Motor neuron (in vitro differentiated cells): ENCODE measurements around the gene NSUN3. TPM values are rescaled to one million over a fixed set of nuclear protein-coding genes. Genes with fewer than 3 reads are reported as not detected.
"Not testable (repeated sequence)": the region's sequence is repeated elsewhere in the genome, so short reads cannot be mapped to it uniquely, and the experiment has no call there.

Experiments used
- ATAC-seq, 8 experiments: fragments of 200-7000 bp; cut with Tn5 transposase; replicated peaks in 6 of 8; 2 replicates each; pipeline ENCODE4 v1.8.0; 2021; ENCODE audit warnings: mild to moderate bottlenecking in 8 of 8, moderate library complexity in 8 of 8
- H3K27ac ChIP-seq, 2 donors: fragments of 250-450 bp; sonication (Bioruptor Pico); 2 replicates each; pipeline ENCODE4 v1.9.0; 2021; ENCODE audit warnings: antibody characterized with exemption in 2 of 2, mild to moderate bottlenecking in 2 of 2, moderate library complexity in 1 of 2
- H3K4me1 ChIP-seq, 2 donors: fragments of 250-450 bp; sonication (Bioruptor Pico); replicated peaks in 1 of 2; 2 replicates each; pipeline ENCODE4 v1.6.1; 2021; ENCODE audit warnings: antibody characterized with exemption in 2 of 2, mild to moderate bottlenecking in 2 of 2, moderate library complexity in 1 of 2
- H3K4me3 ChIP-seq, 5 donors: fragments of 250-450 bp; sonication (Bioruptor Pico); 2 replicates each; pipeline ENCODE4 v1.9.0; 2021; ENCODE audit warnings: antibody characterized with exemption in 5 of 5, mild to moderate bottlenecking in 5 of 5, moderate library complexity in 4 of 5
- WGBS, 10 experiments: fragments of 450-650 bp; shearing (Covaris generic); methylation state at CpG; one replicate each; pipeline ENCODE4 v1.0.0; 2022; 5-methylcytosine and 5-hydroxymethylcytosine counted together
- in situ Hi-C, 9 experiments: fragments of 400-800 bp; cut with MboI; loops; one replicate each; pipeline ENCODE4 v1.15.0; 2021; ENCODE audit warnings: low sequenced_read_pairs in 9 of 9, low pct_unique_long_range_greater_than_20kb in 2 of 9; ENCODE audit not compliant: unreplicated experiment in 9 of 9
- total RNA-seq, 8 experiments: library from RNA; unstranded; fragments of 300-600 nt; gene quantifications; 2 replicates each; pipeline versions ENCODE4 v1.2.3 to v1.2.4, GENCODE V29; 2022

NSUN3 gene
- 10 to 100 TPM in 7 of 8 experiments, 1 to 10 TPM in 1; 9.1 to 20.7 (median 13.7) TPM for total RNA-seq

DNA sequence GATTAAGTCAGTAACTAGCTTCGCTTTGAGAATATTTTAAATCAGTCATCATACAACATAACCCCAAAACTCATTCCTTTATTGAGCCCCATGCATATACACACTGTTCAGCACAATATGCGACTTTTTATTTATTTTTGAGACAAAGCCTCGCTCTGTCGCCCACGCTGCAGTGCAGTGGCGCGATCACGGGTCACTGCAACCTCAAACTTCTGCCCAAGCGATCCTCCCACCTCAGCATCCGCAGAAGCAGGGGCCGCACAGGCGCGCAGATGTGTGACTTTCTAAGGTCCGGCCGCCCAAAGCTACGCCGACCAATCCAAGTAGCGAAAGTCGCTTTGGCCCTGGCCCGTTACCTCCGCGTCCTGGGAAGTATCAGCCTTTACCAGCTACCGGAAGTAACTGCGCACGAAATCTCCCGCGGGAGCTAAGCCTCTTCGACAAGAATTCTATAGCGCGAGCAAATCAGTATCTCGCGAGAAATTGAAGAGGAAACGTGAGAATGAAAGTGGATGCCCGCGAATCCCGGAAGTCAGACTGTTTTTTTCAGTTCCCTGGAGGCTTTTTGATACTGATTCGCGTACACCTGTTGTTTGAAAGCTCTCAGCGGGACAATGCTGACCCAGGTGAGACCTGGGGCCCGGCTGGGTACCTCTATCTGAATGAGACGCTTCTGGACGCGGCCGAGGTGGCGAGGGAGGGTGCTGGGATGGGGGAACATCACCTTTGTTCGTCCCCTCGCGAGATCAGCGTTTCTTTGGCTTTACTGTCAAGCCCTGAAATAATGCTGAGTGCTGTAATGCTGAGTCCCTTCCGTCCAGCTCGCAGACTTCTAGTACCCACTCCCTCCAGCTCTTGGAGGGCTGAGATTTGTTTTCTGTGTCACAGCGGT, at the start of gene NSUN3, which contains the start of gene DHFR2:
Gene NSUN3 (plus strand): TSS at position 549 of the 892 bp plus-strand sequence. CDS start 66 bp downstream, at position 615.
Gene DHFR2 (minus strand): TSS at position 404 of the 892 bp plus-strand sequence. CDS start 1,405 bp downstream, outside the sequence.
- WGBS, 10 experiments = 0 to 3% (median 0%) methylated on average over 1 to 27 of the region's 52 CpGs
- in situ Hi-C loops = loop anchor here in 1 of 9 experiments (10.0 kb wide), 1 partner anchor 58 kb away; no protein-coding TSS in a partner anchor

DNA sequence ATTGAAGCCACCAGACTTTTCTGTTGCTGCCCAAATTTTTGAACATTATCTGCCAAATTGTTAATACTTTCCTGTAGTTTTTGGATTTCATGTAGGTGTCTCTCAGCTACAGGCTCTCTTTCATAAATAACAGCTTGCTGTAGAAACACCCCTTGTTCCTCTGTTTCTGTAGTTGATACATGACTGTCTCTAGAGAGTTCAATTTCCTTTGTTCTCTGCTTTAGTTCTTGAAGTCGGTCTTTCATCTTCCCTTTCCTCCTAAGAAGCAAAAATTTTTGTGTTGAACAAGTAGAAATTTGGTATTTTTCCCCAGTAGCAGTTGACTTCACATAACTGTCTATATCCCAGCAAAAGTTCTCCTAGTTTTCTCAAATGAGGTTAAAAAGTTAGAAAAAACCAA, 47.8 kb upstream of the NSUN3 start:
- in situ Hi-C loops = no loop called here
- WGBS, 10 experiments = 43 to 100% (median 88%) methylated on average over 1 of the region's 1 CpG; no CpG with 5 or more reads in 1 of the 10 experiments
- H3K27ac ChIP-seq = no peak overlapping the region
- H3K4me3 ChIP-seq = no peak overlapping the region
- no peaks in the 10 kb centered on the region for H3K4me1 ChIP-seq
- ATAC-seq = no peak

More for the DNA sequence above, at the start of gene NSUN3, which contains the start of gene DHFR2:
- Histone ChIP-seq H3K4me3 (peak within 1 kb of the TSS; percentile 63 to 97 (median 92)), H3K27ac (peak within 1 kb of the TSS; percentile 96 to 99), H3K4me1 (peaks cover 4 to 11% of the 10 kb centered on the region in 2 donors)
- ATAC-seq = peak; percentile 91 to 97 (median 96)

DNA sequence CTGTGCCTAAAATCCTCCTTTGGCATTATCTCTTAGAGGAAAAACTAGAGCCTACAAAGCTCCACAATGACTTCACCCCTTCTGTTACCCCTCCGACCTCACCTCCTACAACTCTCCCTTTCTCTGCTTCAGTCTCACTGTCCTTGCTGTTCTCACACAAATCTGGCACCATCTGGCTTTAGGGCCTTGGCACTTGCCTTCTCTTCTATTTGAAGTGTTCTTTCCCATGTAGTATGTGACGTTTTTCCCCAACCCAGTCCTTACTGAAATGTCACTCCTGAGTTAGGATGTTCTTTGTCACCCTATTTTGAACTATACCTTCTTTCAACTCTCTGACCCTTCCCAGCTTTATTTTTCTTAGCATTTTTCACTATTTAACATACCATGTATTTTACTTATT, 43.2 kb upstream of the NSUN3 start:
- no peaks in the 10 kb centered on the region for H3K4me1 ChIP-seq
- in situ Hi-C loops = no loop called here
- no peak overlapping the region for H3K27ac ChIP-seq
- no peak for ATAC-seq
- 51 to 100% (median 90%) methylated on average over 1 to 2 of the region's 2 CpGs; no CpG with 5 or more reads in 1 of the 10 experiments for WGBS, 10 experiments
- no peak overlapping the region for H3K4me3 ChIP-seq

DNA sequence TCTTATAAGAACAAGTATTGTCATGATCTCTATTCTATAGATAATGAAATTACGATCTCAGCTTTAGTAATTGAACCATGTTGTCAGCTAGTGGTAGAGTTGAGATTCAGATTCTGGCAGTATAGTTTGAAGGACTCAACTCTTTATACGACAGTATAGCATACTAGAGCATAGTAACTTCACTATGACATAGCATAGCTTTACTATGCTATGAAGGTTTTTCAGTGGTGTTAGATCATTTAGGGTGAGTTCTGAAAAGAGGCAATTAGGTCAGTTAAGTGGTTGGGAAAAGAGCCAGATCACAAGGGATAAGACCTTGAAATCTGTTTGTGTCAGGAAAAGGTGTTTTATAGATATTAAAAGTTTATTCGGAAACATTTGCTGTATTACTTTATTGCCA, 42.6 kb upstream of the NSUN3 start:
- in situ Hi-C loops = no loop called here
- no peak overlapping the region for H3K4me3 ChIP-seq
- no peaks in the 10 kb centered on the region for H3K4me1 ChIP-seq
- 89 to 100% (median 96%) methylated on average over 1 to 3 of the region's 3 CpGs; no CpG with 5 or more reads in 1 of the 10 experiments for WGBS, 10 experiments
- ATAC-seq = no peak
- H3K27ac ChIP-seq = no peak overlapping the region

DNA sequence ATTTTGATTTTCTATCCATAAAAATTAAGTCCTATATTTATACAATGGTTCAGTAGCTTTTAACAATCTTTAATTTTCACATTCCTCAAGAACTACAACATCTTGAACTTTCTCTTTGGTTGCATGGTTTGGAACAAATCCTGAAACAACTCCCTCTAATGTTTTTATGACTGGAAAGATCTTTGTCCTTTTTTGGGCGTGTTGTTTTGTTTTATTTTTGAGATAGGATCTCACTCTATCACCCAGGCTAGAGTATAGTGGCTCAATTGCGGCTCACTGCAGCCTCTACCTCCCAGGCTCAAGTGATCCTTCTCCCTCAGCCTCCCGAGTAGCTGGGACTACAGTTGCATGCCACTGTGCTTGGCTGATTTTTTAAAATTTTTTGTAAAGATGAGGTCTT, 38.5 kb upstream of the NSUN3 start:
- in situ Hi-C loops = no loop called here
- no peaks in the 10 kb centered on the region for H3K4me1 ChIP-seq
- no peak overlapping the region for H3K4me3 ChIP-seq
- no peak for ATAC-seq
- no peak overlapping the region for H3K27ac ChIP-seq
- 11 to 100% (median 80%) methylated on average over 1 to 3 of the region's 3 CpGs; no CpG with 5 or more reads in 1 of the 10 experiments for WGBS, 10 experiments

DNA sequence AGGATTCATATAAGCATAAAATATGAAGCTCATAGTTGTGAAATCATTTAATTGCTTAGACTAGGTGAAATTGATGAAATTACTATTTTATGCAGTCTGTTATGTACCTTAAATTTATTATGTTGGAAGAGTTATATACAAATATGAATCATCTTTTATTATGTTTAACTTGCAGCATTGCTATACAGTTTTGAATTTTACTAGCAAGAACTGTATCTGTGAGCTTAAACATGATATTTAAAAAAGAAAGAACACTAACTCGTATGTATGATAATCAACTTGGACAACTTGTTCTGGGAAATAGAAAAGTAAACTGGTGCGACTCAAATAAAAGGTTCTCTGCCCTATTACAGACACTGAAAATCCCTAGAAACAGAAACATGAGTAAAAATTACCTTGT, 36.2 kb upstream of the NSUN3 start:
- in situ Hi-C loops = no loop called here
- no peak for ATAC-seq
- H3K4me3 ChIP-seq = no peak overlapping the region
- H3K4me1 ChIP-seq = no peaks in the 10 kb centered on the region
- H3K27ac ChIP-seq = no peak overlapping the region
- 57 to 100% (median 100%) methylated on average over 1 to 2 of the region's 2 CpGs; no CpG with 5 or more reads in 1 of the 10 experiments for WGBS, 10 experiments

DNA sequence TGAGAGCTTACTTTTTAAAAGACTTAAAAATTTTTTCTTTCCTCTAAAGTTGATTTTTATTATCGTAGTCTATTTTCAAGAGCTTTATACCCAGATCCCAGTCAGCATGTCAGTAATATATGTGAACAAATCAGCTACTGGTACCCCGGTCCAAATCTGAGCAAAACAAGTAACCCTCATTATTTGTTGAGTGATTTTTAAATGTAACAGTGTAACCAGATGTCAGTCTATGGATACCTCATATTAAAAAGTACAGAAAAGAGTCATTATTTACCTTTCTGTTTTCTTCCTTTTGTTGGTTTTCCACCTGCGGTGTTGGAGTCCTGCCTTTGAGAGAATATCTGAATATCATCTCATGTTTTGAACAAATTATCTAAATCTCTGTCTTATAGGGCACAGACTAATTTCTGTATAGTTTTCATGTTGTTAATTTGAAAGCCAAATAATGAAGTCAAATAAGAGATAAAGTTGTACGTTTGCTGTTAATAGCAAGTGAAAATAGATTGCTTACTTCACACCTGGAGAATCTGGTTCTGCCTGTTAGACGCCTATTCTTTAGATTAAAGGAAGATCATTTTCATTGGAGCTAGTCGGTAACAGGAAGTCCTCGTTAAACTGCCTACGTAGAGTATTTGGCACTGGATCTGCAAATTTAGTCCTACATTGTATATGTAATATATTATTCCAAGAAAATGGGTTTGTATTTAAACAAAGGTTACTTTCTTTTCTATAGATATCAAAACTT, 34.6 kb upstream of the NSUN3 start, which contains the start of gene STX19:
Gene STX19 (minus strand): TSS at position 505 of the 745 bp plus-strand sequence. CDS start 13,328 bp downstream, outside the sequence.
- in situ Hi-C loops = no loop called here
- WGBS, 10 experiments = 76 to 100% (median 93%) methylated on average over 2 to 8 of the region's 8 CpGs
- no peak within 1 kb of the TSS for H3K4me3 ChIP-seq
- H3K27ac ChIP-seq = no peak within 1 kb of the TSS
- no peak for ATAC-seq
- H3K4me1 ChIP-seq = no peaks in the 10 kb centered on the region

DNA sequence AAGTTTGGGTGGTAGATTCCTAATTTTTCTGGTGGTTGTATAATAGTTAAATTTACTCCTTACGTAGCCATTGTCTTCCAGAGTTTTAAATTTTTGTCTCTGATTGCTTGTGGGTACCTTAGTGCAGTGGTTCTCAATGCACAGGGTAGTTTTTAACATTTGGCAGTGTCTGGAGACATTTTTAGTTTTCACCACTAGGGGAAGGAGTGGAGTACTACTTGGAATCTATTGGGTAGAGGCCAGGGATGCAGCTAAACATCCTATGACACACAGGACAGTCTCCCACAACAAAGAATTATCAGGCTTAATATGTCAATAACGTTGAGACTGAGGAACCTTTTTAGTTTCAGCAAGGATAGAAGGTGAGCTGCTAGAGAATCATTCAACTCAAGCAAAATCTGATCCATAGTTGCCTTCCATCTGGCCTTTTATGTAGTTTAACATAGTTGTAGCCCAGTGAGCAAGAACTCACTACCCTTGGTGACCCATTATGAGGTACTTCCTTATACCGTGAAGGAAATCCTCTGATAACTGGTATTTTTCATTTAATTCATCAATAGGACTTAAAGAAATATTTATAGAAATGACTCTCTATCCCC, 25.9 kb upstream of the NSUN3 start:
- in situ Hi-C loops = no loop called here
- peak in 3 of 8 experiments; percentile 62 to 89 (median 88) for ATAC-seq
- 10 to 100% (median 80%) methylated on average over 1 to 3 of the region's 3 CpGs for WGBS, 10 experiments
- Histone ChIP-seq H3K4me1 (no peaks in the 10 kb centered on the region), H3K4me3 (no peak overlapping the region), H3K27ac (no peak overlapping the region)

DNA sequence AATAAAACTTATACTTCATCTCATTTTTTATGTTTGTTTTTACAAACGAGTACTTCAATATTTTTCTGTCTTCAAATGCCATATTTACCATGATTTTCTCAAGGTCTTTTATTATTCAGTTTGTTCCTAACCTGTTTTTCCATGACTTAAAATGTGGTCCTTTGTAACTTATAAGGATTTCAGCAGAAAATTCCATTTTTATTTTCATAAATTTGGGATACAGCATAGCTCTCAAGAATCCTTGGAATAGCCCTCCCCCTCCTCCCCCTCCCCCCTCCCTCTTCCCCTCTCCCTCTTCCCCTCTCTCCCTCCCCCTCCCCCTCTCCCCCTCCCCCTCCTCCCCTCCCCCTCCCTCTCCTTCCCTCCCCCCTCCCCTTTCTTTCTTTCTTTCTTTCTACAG, 19.6 kb upstream of the NSUN3 start:
- H3K27ac ChIP-seq = no peak overlapping the region
- H3K4me1 ChIP-seq = no peaks in the 10 kb centered on the region
- in situ Hi-C loops = no loop called here
- H3K4me3 ChIP-seq = no peak overlapping the region
- ATAC-seq = no peak
- 71 to 100% (median 88%) methylated on average over 1 of the region's 1 CpG; no CpG with 5 or more reads in 1 of the 10 experiments for WGBS, 10 experiments

DNA sequence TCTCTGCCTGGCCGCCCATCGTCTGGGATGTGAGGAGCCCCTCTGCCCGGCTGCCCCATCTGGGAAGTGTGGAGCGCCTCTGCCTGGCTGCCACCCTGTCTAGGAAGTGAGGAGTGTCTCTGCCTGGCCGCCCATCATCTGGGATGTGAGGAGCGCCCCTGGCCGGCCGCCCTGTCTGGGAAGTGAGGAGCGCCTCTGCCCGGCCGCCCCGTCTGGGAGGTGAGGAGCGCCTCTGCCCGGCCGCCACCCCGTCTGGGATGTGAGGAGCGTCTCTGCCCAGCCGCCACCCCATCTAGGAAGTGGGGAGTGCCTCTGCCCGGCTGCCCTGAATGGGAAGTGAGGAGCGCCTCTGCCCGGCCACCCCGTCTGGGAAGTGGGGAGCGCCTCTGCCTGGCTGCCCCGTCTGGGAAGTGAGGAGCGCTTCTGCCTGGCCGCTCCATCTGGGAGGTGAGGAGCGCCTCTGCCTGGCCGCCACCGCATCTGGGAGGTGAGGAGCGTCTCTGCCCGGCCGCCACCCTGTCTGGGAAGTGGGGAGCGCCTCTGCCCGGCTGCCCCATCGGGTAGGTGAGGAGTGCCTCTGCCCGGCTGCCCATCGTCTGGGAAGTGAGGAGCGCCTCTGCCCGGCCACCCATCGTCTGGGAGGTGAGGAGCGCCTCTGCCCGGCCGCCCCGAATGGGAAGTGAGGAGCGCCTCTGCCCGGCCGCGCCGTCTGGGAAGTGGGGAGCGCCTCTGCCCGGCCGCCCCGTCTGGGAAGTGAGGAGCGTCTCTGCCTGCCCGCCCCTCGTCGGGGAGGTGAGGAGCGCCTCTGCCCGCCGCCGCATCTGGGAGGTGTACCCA, 18.5 kb upstream of the NSUN3 start:
- ATAC-seq, H3K4me1 ChIP-seq, H3K27ac ChIP-seq, in situ Hi-C loops, H3K4me3 ChIP-seq: not testable (repeated sequence)
- 96 to 98% methylated on average over 5 to 8 of the region's 61 CpGs; no CpG with 5 or more reads in 8 of the 10 experiments for WGBS, 10 experiments

DNA sequence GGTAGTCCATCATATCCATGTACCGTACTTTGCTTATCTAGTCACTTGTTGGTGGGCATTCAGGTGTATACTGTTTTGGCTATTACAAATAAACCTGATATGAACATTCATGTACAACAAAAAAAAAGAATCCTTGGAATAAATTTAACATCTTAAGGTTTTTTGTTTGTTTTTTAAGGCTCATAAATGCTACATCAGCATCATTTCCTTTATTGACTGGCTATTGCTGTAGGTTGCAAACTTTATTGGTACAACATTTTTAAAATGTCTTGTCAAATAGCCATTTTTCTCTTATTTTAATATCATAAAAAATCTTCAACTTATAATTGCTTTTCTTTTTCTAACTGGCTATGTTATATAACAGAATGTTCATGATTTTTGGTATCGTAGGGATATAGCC, 16.3 kb upstream of the NSUN3 start:
- Histone ChIP-seq H3K27ac (no peak overlapping the region), H3K4me3 (no peak overlapping the region), H3K4me1 (no peaks in the 10 kb centered on the region)
- 89 to 100% (median 100%) methylated on average over 1 to 2 of the region's 2 CpGs; no CpG with 5 or more reads in 1 of the 10 experiments for WGBS, 10 experiments
- in situ Hi-C loops = no loop called here
- no peak for ATAC-seq

DNA sequence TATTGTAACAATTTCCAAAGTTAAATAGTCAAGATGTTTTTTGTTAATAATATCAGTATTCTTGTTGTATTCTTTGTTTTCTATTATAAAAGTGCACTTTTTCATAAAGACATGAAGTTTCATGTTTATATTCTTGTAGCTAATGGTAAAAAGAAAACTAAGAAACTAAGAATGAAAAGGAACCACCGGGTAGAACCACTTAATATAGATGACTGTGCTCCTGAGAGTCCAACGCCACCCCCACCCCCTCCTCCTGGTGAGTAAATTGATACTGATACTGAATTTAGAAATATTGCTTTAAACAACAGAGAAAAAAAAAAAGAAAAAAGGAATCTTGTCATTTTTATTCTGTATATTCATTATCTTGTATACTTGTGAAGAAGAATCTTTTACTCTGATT, 13.6 kb upstream of the NSUN3 start:
- 80 to 100% (median 90%) methylated on average over 1 to 2 of the region's 2 CpGs; no CpG with 5 or more reads in 1 of the 10 experiments for WGBS, 10 experiments
- ATAC-seq = no peak
- Histone ChIP-seq H3K4me1 (no peaks in the 10 kb centered on the region), H3K27ac (no peak overlapping the region), H3K4me3 (no peak overlapping the region)
- in situ Hi-C loops = no loop called here
